ENCODE results near the gene SGTA. TPM values are rescaled to one million over a fixed set of nuclear protein-coding genes. Genes with fewer than 3 reads are reported as not detected.

SGTA gene
- total and polyA plus RNA-seq, 2 of the 13 experiments (the other 11 are each of a cell fraction or from before 2014, with no cell fraction given) = 43.9 to 47.4 TPM

DNA sequence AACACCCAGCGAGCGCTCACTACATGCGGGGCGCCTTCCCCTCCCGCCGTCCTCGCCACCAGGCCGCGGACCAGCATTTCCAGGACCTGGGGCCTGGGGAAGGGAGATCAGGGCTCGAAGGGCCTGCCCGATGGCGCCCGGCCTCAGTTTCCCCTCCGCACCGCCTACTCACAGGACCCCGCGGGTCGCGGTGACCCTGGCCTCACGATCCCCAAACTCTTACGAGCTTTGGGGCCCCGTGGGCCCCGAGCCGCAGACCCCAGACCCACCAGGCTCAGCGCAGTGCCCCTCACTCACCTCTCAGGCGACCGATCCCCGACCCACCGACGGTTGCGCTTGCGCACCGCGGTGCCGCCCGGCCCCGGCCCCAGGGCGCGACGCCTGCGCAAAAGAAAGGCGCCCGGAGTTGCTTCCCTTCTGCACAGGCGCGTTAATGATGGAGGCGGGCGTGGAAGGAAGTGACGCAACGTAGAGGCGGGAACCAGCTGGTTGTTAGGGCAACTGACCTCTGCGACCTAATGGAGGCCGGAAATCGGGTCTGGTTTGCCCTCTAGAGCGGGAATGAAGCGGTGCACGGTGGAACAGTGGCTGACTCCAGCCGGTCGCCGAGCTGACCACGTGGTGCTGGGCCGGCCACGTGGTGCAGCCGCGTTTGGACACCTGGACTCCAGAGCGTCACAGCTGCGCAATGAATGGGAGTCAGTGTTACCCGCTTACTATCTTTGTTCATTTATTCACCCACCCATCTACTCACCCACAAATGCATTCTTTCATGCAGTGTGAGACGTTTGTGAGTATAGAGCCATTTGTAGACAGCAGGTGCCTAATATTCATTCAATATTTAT, at the start of gene SGTA (continued):
- TF ChIP-seq, protein P1, sequence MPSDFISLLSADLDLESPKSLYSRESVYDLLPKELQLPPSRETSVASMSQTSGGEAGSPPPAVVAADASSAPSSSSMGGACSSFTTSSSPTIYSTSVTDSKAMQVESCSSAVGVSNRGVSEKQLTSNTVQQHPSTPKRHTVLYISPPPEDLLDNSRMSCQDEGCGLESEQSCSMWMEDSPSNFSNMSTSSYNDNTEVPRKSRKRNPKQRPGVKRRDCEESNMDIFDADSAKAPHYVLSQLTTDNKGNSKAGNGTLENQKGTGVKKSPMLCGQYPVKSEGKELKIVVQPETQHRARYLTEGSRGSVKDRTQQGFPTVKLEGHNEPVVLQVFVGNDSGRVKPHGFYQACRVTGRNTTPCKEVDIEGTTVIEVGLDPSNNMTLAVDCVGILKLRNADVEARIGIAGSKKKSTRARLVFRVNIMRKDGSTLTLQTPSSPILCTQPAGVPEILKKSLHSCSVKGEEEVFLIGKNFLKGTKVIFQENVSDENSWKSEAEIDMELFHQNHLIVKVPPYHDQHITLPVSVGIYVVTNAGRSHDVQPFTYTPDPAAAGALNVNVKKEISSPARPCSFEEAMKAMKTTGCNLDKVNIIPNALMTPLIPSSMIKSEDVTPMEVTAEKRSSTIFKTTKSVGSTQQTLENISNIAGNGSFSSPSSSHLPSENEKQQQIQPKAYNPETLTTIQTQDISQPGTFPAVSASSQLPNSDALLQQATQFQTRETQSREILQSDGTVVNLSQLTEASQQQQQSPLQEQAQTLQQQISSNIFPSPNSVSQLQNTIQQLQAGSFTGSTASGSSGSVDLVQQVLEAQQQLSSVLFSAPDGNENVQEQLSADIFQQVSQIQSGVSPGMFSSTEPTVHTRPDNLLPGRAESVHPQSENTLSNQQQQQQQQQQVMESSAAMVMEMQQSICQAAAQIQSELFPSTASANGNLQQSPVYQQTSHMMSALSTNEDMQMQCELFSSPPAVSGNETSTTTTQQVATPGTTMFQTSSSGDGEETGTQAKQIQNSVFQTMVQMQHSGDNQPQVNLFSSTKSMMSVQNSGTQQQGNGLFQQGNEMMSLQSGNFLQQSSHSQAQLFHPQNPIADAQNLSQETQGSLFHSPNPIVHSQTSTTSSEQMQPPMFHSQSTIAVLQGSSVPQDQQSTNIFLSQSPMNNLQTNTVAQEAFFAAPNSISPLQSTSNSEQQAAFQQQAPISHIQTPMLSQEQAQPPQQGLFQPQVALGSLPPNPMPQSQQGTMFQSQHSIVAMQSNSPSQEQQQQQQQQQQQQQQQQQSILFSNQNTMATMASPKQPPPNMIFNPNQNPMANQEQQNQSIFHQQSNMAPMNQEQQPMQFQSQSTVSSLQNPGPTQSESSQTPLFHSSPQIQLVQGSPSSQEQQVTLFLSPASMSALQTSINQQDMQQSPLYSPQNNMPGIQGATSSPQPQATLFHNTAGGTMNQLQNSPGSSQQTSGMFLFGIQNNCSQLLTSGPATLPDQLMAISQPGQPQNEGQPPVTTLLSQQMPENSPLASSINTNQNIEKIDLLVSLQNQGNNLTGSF (CRISPR knock-in tag; IDR thresholded peaks at IDR 0.05) = peak; percentile 97
- TF ChIP-seq KDM5A (IDR thresholded peaks at IDR 0.05; ENCODE audit: borderline replicate concordance, low read length) (peak; percentile 81; the same call in 1 of the 2 replicates), ZNF546 (CRISPR knock-in tag; conservative IDR thresholded peaks at IDR 0.05) (peak; percentile 89), FOXM1 (CRISPR knock-in tag; IDR thresholded peaks at IDR 0.05) (0 out of 2 replicates have a peak, but pooled peaks have one; percentile 57), SMAD3 (CRISPR knock-in tag; IDR thresholded peaks at IDR 0.05) (no peak), ZNF724P (CRISPR knock-in tag; IDR thresholded peaks at IDR 0.05; ENCODE audit: borderline replicate concordance) (peak; percentile 93; the same call in 1 of the 2 replicates), ZNF350 (CRISPR knock-in tag; IDR thresholded peaks at IDR 0.05; ENCODE audit: borderline replicate concordance, low read depth) (peak; percentile 92), NFIB (CRISPR knock-in tag; IDR thresholded peaks at IDR 0.05; ENCODE audit: borderline replicate concordance) (no peak), NR3C1 (CRISPR knock-in tag; IDR thresholded peaks at IDR 0.05) (no peak), GLI4 (CRISPR knock-in tag; IDR thresholded peaks at IDR 0.05; ENCODE audit: borderline replicate concordance) (no peak), HHEX (CRISPR knock-in tag; IDR thresholded peaks at IDR 0.05) (no peak), GATAD2A (CRISPR knock-in tag; IDR thresholded peaks at IDR 0.05) (peak; percentile 83), ZFP41 (CRISPR knock-in tag; IDR thresholded peaks at IDR 0.05; ENCODE audit: borderline replicate concordance) (peak; percentile 98), ZNF564 (CRISPR knock-in tag; IDR thresholded peaks at IDR 0.05) (peak; percentile 95), SETDB1 (CRISPR knock-in tag; IDR thresholded peaks at IDR 0.05; ENCODE audit: borderline replicate concordance) (no peak), ATF7 (IDR thresholded peaks at IDR 0.05) (peak; percentile 80), ATF7 (CRISPR knock-in tag; IDR thresholded peaks at IDR 0.05) (0 out of 2 replicates have a peak, but pooled peaks have one; percentile 65)
- TF ChIP-seq, protein P2, sequence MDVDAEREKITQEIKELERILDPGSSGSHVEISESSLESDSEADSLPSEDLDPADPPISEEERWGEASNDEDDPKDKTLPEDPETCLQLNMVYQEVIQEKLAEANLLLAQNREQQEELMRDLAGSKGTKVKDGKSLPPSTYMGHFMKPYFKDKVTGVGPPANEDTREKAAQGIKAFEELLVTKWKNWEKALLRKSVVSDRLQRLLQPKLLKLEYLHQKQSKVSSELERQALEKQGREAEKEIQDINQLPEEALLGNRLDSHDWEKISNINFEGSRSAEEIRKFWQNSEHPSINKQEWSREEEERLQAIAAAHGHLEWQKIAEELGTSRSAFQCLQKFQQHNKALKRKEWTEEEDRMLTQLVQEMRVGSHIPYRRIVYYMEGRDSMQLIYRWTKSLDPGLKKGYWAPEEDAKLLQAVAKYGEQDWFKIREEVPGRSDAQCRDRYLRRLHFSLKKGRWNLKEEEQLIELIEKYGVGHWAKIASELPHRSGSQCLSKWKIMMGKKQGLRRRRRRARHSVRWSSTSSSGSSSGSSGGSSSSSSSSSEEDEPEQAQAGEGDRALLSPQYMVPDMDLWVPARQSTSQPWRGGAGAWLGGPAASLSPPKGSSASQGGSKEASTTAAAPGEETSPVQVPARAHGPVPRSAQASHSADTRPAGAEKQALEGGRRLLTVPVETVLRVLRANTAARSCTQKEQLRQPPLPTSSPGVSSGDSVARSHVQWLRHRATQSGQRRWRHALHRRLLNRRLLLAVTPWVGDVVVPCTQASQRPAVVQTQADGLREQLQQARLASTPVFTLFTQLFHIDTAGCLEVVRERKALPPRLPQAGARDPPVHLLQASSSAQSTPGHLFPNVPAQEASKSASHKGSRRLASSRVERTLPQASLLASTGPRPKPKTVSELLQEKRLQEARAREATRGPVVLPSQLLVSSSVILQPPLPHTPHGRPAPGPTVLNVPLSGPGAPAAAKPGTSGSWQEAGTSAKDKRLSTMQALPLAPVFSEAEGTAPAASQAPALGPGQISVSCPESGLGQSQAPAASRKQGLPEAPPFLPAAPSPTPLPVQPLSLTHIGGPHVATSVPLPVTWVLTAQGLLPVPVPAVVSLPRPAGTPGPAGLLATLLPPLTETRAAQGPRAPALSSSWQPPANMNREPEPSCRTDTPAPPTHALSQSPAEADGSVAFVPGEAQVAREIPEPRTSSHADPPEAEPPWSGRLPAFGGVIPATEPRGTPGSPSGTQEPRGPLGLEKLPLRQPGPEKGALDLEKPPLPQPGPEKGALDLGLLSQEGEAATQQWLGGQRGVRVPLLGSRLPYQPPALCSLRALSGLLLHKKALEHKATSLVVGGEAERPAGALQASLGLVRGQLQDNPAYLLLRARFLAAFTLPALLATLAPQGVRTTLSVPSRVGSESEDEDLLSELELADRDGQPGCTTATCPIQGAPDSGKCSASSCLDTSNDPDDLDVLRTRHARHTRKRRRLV (CRISPR knock-in tag; IDR thresholded peaks at IDR 0.05) = no peak

Data from HepG2 (cell line).